B cell (primary cell): ENCODE results near the gene AADAT.

Source experiments
- CTCF ChIP-seq: fragments of 200-600 bp; IDR thresholded peaks from one replicate; pipeline ENCODE4 v1.8.0; 2022; ENCODE audit warnings: antibody characterized with exemption, mild to moderate bottlenecking
- EZH2 ChIP-seq: IDR thresholded peaks from 2 replicates; pipeline ENCODE4 v1.6.1; 2012; ENCODE audit warnings: borderline replicate concordance, low read depth, mild to moderate bottlenecking, moderate library complexity, low read length; ENCODE audit not compliant: insufficient read depth, poor library complexity, severe bottlenecking

- TF ChIP-seq CTCF = no peak
- TF ChIP-seq EZH2 = no peak
These were observed 7.9 kb upstream of the AADAT start for GRCh38 chr4:170097681-170098080.
